NCI-H2227 treated with DMSO at 0.1 percent for 48 hours (cell line): ENCODE measurements around the gene SLC22A17.
A peak's percentile ranks its signal among the peaks of the same experiment; 100 is the strongest.

Experiments used
- DNase-seq: peaks from one replicate; lab custom pipeline; 2025; lab: John Stamatoyannopoulos, UW

The SLC22A17 gene

GRCh38 chr14:23381871-23382270, 29.2 kb upstream of the SLC22A17 start:
- no peak for DNase-seq

- no peak for DNase-seq
These were observed 28.3 kb upstream of the SLC22A17 start for GRCh38 chr14:23380976-23381375.

GRCh38 chr14:23380197-23380914, 27.7 kb upstream of the SLC22A17 start:
- DNase-seq, result no peak

DNA sequence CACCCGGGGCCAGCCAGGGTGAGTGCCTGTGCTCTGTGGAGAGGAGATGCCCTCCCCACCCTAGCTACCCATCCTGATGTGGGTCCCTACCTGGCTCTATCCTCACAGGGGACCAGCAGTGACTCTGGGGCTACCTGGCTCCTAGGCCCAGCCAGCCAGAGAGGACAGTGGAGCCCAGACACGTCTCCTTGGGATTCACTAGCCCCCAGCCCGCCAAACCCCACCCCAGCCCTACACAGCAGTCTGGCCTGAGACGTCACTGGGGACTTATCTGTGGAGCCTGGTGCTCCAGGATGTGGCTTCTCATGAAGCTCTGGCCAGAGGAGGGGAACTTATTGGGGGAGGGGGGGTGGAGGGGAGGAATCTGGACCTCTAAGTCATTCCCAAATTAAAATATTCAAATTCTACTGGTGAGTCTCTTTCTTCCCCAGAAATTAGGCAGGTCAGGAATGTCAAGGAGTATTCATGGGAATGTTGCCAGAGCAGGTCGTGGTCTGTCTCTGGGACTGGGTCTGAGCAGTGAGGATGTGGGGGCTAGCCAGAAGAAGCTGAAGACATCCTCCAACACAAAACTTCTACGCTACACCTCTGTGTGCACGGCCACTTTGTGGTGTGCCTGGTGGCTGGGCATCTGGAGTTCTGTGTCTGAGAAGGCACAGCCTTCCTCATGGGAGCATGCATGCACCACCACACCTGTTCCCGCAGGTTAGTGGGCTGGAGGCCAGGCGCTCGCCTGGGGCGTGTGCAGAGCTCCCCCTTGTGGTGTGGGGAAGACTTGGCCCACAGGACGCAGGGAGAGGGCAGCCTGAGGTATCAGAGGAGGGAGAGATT, 26.9 kb upstream of the SLC22A17 start:
- DNase-seq, result no peak

DNA sequence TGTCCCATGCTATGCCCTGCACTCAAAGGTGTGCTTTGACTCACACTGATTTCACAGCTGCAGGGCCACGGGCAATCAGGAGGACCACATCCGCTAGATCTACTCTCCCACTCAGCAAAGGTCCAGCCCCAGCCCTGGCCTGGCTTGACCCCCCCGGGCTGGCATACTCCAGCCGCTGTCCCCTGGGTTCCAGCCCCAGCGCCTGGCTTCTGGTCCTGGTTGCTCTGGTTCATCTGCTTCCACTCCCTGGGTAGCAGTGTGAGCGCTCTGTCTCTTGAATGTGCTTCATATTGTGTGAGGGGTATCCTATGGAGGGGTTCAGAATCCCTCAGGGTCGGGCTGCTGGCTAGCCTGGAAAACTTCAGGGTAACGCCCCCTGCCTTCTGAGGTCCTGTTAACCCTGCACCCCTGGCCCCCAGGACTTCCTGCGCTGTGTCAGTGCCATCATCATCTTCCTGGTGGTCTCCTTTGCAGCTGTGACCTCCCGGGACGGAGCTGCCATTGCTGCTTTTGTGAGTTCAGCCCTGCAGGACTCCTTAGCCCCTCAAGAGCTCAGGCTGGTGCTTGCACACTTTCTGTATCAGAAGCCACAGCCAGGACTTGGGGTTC, 26.0 kb upstream of the SLC22A17 start:
- DNase-seq, result no peak

DNA sequence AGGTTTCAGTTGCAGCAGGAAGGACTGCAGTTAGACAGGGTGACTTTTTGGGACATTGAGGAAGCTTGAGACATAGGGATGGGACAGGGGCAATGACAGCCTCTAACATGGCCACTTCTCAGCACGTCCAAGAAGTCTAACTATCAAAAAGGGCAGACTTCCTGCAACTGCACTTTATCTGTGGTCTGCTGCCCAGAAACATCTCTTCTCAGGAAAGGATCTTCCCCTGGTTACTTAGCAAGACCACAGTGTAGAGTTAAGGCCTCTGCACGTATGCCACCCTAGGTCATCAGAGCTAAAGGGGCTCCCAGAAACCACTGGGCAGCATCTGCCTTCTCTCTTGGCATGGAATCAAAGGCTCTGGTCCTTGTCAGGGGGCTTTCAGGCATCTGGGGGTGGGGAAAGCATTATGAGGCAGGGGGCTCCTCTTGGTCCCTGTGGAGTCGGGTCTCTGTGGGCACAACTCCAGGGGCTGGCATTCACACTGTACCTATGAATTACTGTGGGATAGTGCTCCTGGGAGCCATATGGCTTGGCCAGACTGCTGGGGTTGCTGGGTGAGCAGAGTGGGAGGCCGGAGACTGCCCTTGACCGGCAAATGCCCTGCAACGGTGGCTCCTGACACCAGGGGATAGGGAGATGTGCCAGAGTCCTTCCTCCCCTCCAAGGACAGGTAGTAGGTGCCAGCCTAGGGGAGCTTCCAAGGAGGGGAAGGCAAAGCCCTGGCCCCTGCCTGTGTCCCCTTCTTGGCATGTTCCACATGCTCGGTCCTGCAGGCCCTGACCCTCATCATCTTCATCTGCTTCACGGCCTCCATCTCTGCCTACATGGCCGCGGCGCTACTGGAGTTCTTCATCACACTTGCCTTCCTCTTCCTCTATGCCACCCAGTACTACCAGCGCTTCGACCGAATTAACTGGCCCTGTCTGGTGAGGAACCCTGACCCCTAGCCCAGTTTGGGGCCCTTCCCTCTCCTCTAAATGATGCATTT, 25.2 kb upstream of the SLC22A17 start:
- DNase-seq, result no peak

GRCh38 chr14:23377198-23377550, 24.5 kb upstream of the SLC22A17 start:
- no peak for DNase-seq

DNA sequence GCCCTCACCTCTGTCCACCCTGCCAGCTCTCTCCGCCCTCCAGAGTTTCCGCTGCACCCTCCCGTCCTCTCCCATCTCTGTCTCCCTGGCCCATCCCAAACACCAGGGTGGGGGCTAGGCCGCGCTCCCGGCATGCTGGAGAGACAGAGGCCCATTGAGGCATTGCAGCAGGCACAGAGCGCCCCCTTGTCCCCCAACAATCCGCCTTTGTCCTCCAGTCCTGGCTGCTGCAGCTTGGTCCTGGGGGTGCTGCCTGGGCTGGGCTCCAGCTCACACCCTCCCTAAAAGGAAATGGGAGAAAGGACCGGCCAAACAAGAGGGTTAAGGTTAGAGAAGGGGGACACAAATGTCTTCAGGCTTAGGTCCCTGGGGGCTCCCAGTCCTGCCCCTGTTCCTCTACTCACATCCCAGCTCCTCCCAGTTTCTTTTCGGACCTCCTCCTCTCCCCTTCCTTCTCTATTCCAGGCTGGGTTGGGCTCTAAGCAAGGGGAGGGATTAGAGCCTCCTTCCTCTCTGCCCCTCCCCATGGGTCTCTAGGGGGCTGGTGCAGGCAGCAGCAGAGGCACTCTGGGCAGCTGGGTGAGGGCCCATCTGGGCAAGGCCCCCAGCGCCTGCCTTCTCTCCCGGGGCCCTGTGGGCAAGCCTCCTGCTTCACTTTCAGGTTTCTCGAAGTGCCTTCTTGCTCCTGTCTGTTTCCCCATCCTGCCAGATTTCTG, 24.0 kb upstream of the SLC22A17 start, which contains the start of gene CMTM5:
Gene CMTM5, plus strand, starts transcription at position 565 of the 716 bp plus-strand sequence. CDS start 206 bp downstream, outside the sequence.
- DNase-seq, result no peak

DNA sequence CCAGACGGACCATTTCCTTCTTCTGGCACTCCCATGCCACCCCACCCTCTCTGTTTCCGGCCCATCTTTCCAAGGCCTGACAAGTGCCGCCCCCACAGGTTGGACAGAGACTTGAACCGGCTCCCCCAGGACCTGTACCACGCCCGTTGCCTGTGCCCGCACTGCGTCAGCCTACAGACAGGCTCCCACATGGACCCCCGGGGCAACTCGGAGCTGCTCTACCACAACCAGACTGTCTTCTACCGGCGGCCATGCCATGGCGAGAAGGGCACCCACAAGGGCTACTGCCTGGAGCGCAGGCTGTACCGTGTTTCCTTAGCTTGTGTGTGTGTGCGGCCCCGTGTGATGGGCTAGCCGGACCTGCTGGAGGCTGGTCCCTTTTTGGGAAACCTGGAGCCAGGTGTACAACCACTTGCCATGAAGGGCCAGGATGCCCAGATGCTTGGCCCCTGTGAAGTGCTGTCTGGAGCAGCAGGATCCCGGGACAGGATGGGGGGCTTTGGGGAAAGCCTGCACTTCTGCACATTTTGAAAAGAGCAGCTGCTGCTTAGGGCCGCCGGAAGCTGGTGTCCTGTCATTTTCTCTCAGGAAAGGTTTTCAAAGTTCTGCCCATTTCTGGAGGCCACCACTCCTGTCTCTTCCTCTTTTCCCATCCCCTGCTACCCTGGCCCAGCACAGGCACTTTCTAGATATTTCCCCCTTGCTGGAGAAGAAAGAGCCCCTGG, 23.0 kb upstream of the SLC22A17 start:
- DNase-seq, result no peak

DNA sequence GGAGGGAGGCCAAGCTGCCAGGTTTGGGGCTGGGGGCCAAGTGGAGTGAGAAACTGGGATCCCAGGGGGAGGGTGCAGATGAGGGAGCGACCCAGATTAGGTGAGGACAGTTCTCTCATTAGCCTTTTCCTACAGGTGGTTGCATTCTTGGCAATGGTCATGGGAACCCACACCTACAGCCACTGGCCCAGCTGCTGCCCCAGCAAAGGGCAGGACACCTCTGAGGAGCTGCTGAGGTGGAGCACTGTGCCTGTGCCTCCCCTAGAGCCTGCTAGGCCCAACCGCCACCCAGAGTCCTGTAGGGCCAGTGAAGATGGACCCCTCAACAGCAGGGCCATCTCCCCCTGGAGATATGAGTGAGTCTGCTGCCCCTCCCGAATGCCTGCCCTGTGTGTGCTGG, 20.4 kb upstream of the SLC22A17 start:
- DNase-seq, result no peak

DNA sequence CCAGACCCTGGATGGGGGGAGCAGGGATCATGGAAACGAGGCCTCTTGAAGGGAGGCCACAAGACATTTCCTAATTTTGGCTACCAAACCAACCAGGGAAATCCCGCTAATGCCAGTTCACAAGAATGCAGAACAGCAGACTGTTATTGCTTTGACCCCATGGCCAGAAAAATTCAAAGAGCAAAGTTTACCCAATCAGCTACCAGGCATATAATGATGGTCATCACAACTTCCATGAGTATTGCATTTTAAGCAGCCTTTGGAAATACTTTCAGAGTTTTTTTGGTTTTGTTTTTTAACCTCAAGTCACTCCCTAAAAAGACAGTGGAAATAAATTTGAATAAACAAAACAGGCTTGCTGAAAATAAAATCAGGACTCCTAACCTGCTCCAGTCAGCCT, 19.8 kb upstream of the SLC22A17 start, which contains the start of gene IL25:
Gene IL25, plus strand, starts transcription at position 301 of the 400 bp plus-strand sequence.
- no peak for DNase-seq

DNA sequence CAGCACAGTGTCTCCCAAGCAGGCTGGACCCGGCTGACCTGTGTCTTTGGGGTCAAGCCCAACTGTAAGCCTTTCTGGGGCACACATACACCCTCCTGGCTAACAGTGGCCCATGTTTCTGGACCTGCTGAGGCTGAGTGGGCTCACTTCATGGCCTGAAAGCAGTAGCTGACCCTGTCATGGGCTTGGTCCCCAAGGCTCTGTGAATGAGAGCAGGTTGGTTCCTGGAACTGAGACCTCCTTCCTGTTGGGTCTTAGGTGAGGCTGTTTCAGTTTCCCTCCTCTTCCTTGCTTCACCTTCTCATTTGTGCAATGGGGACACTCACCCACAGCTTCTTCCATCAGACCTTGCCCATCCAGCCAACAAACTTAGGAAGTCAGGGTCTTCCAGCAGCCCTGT, 19.2 kb upstream of the SLC22A17 start:
- DNase-seq, result no peak

DNA sequence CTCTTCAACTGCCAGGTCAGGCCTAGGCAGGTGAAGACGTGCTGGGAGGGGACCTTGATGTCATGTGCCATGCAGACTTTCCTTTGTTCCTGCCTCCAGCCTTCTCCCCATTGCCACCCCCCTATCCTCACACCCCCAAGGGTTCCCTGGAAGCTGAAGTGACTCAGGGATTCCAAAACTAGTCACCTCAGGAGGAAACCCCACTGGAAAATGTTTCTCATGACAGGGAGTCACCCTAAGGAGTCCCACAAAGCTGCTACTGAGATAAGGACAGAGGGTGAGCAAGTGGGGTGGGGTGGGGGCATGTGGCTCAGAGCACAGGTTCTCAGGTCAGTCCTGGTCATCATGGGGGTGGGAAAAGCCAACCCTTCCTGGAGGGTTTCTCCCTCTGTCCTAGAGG, 17.5 kb upstream of the SLC22A17 start:
- no peak for DNase-seq

GRCh38 chr14:23366426-23366921, 13.8 kb upstream of the SLC22A17 start:
- DNase-seq, result peak; percentile 80

DNA sequence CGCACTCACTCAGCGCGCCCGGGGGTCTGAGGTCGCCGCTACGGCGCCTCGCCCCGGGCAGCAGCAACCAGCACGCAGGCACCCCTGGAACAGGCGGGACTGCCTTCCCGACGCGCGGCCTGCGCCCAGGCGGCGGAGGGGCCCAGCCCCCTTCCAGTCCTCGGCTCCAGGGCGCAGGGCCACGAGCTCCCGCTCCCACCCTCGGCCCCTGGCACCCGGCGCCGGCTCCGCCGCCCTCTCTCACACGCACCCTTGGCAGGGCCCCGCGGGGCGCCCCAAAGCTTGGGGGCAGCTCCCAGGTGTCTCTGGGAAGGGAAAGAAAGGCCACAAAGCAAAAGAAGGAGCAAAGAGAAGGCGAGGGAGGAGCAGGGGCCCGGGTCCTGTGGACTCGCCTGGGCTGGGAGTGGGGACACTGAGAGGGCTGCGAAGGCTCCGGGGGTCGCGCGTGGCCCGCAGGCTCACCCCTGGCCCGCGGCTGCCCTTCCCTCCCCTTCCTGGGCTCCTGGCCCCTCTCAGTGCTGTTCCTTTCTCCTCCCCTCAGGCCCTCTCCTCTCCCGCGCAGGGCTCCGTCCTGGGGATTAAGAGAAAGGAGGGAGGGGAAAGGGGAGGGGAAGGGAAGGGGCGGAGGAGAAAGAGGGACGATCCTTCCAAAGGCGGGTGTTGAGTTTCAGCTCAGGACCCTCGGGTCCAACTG, 13.2 kb upstream of the SLC22A17 start:
- peak; percentile 80 for DNase-seq

- DNase-seq, result no peak
These were observed 12.5 kb upstream of the SLC22A17 start, which contains the start of gene EFS for GRCh38 chr14:23365036-23365731. EFS (minus strand) TSS chr14:23365172; CDS start chr14:23365025, 147 bp downstream.

DNA sequence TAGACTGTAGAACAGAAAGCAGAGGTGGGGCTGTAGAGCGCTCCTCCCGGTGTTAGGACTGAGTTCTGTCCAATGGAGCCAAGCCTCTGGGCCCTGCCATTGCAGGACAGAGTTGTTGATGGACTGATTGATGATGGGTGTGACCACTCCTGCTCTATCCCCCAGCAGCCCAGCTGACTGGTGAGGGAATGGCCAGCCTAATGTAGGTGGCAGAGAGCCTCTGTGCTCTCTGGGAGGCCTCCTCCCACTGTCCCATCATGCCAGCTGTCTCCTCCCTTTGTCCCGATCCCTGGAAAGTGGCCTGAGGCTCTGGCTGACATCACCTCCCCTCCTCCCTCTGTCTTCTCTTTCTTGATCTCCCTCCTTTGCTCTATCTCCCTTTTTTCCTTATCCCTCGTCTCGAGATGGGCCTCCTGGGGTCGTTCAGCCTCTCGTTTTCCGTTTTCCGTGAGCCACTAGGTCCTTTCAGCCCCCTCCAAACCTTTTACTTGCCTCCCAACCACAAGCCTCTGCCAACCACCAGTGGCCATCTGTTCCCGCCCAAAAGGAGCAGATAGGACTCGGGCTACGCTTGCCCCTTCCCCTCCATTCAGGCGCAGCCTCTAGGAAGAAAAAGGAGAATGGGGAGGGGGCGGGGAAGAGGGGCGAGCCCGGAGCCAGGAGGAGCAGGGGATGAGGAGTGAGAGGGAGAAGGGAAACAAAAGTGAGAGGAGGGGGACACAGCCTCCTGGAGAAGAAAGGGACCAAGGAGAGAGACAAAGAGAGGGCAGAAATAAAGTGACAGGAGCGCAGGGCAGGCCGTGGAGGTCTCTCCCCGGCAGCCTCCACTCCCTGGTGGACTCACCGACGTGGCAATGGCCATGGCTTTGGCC, 11.7 kb upstream of the SLC22A17 start:
- DNase-seq, result no peak

GRCh38 chr14:23362200-23362599, 9.5 kb upstream of the SLC22A17 start:
- DNase-seq, result peak; percentile 6
